Stimulated activated naive CD8-positive, alpha-beta T cell treated with anti-CD3 and anti-CD28 coated beads, Interleukin-15, Interleukin-2, amounts not matched to agents 100 ng/mL and 50 ng/mL, for 24 hours (primary cell): ENCODE measurements around the gene MID1.
"Not testable (repeated sequence)": the region's sequence is repeated elsewhere in the genome, so short reads cannot be mapped to it uniquely, and the experiment has no call there.

ENCODE experiments used
- H3K27ac Mint-ChIP-seq: one replicate; pipeline ENCODE4 v1.8.0; 2021; ENCODE audit warnings: mild to moderate bottlenecking, mixed read lengths
- H3K27me3 Mint-ChIP-seq: one replicate; pipeline ENCODE4 v1.8.0; 2021; ENCODE audit warnings: mixed read lengths
- H3K36me3 Mint-ChIP-seq: one replicate; pipeline ENCODE4 v1.8.0; 2021; ENCODE audit warnings: low read depth, mixed read lengths
- H3K4me1 Mint-ChIP-seq: one replicate; pipeline ENCODE4 v1.8.0; 2021; ENCODE audit warnings: low read depth, mixed read lengths
- H3K4me3 Mint-ChIP-seq: one replicate; pipeline ENCODE4 v1.8.0; 2021; ENCODE audit warnings: mild to moderate bottlenecking, mixed read lengths
- H3K9me3 Mint-ChIP-seq: one replicate; pipeline ENCODE4 v1.8.0; 2021; ENCODE audit warnings: mixed read lengths

The MID1 gene

DNA sequence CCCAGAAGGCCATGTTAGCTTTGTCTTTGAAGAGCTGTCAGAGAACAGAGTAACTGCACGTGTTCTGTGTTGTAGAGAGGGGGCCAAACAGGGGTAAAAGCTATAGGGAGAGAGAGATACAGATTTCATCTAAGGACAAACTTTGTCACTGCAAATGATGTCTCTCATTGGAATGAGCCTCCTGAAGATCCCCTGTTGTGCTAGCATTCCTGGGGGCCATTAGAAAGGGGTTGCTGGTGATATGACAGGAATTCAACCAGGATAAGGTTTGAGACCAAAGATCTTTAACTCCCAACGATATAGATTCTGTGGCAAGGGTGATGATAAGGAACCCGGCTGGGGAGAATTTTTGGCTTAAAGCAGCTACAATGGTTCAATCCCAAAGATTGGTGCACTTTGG is 16.8 kb downstream of the MID1 start:
- Mint-ChIP-seq H3K27ac (no peak overlapping the region), H3K27me3 (no peaks in the 10 kb centered on the region), H3K9me3 (no peaks in the 10 kb centered on the region), H3K4me3 (no peak overlapping the region), H3K36me3 (no peaks in the 10 kb centered on the region), H3K4me1 (no peaks in the 10 kb centered on the region)

DNA sequence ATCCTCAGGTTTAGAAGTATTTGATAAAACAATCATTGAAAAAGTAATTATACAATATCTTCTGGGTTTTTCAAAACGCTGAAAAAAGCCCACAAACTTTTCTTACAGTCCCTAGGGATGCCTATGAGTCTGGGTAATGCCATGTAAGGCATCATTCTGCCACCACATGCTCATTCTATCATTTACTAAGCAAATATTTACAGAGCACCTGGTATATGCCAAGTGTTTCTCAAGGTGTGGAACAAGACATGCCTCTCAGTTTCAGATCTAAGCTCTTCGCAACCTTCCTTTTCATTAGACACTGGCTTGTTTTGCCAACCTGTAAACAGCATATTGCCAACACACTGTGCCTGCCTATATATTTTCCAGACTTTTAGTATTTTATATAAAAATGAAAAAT is 17.7 kb downstream of the MID1 start:
- Mint-ChIP-seq H3K9me3 (no peaks in the 10 kb centered on the region), H3K4me1 (no peaks in the 10 kb centered on the region), H3K4me3 (no peak overlapping the region), H3K36me3 (no peaks in the 10 kb centered on the region), H3K27me3 (no peaks in the 10 kb centered on the region), H3K27ac (no peak overlapping the region)

DNA sequence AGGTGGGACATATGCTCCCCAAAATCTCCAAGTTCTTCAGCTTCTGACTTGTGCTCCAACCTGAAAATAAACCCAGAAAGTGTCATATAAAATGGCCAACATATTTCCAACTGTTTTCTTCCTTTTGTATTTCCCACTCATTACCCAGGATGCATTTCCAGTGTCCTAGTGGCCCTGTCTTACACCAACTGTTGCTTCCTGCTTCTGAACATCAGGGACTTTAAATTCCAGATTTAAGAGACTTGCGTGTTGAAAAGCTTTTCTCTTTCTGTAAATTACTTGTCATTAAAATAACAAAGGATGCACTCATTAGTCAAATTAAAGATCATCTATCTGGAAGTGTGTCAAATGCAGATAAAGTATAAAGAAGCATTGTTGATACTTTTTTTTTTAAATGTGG is 19.9 kb downstream of the MID1 start:
- Mint-ChIP-seq H3K9me3 (no peaks in the 10 kb centered on the region), H3K36me3 (no peaks in the 10 kb centered on the region), H3K4me3 (no peak overlapping the region), H3K27ac (no peak overlapping the region), H3K27me3 (no peaks in the 10 kb centered on the region), H3K4me1 (no peaks in the 10 kb centered on the region)

DNA sequence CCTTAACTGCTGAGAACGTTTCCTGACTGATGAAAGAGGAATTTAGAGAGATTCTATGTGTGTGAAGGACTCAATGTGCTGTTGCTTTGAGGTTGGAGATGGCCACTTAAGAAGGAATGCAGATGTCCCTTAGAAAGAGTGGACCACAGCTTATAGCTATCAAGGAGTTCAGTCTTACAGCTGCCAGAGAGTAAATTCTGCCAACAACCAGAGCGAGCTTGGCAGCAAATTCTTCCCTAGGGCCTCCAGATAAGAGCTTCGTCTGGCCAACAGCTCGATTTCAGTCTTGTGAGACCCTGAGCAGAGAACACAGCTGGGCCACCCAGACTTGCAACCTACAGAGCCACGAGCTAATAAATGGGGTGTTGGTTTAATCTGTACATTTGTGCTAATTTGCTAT is 21.8 kb downstream of the MID1 start:
- Mint-ChIP-seq H3K36me3 (no peaks in the 10 kb centered on the region), H3K27ac (no peak overlapping the region), H3K27me3 (no peaks in the 10 kb centered on the region), H3K4me1 (no peaks in the 10 kb centered on the region), H3K4me3 (no peak overlapping the region), H3K9me3 (no peaks in the 10 kb centered on the region)

DNA sequence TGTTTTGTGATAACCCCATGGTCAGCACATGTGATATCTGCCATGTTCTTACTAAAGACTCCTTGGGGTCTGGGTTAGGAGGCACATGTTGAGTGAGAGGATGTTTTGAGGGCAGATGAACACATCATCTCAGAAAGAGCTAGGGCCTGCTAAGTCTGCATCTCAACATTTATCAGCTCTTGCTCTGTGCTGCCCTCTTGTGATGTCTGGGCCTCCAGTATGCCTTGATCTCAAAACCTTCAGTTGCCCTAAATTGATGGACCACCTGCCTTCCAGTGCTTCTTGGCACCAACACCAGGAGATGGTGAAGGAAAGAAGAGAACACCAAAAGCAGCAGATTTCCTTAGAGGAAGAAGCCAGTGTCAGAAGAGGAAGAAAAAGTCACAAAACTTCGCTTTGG is 22.5 kb downstream of the MID1 start:
- H3K27me3 Mint-ChIP-seq = no peaks in the 10 kb centered on the region
- no peaks in the 10 kb centered on the region for H3K9me3 Mint-ChIP-seq
- H3K27ac Mint-ChIP-seq = no peak overlapping the region
- no peak overlapping the region for H3K4me3 Mint-ChIP-seq
- H3K4me1 Mint-ChIP-seq = no peaks in the 10 kb centered on the region
- H3K36me3 Mint-ChIP-seq = no peaks in the 10 kb centered on the region

DNA sequence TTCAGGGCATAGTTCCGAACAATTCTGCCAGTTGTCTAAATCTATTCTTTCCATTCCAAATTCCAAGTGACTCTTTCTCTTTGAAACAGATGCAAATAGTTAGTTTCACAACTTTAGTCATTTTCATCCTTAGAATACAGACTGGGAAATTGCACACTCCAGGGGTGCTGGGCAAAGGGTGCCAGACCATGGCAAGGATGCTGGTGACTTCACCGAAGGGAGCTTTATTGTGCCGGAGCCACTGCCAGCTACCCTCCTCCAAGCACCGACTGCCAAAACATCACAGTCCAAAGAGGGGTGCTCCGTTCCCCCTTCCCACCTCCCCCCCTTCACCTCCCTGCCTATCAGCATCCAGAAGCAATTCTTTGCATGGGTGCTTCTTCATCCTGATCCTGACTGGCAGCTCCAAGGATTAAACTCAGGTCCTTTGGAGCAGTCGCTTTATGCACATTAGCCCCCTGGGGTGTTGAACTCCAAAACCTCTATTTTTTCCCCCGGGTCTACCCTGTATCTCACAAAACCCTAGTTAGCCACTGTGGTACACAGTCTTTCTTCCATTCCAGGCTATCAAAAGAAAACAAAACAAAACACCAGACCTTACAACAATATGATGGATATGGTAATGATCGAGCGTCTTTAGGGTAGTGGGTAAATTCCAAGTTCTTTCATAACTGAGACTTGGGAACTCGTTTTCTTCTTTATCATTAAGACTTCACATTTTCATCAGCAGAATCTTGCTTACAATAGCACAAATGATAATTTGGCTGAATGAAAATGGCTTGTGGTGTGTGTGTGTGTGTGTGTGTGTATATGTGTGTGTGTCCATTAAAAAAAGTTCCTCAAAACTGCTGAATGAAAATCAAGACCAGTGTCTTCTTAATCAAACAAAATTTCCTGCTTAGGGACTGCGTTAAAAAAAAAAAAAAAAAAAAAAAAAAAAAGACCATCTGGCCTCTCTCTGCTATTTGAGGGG is 28.7 kb downstream of the MID1 start:
- H3K36me3 Mint-ChIP-seq = no peaks in the 10 kb centered on the region
- no peaks in the 10 kb centered on the region for H3K27me3 Mint-ChIP-seq
- H3K4me1 Mint-ChIP-seq = no peaks in the 10 kb centered on the region
- H3K9me3 Mint-ChIP-seq = no peaks in the 10 kb centered on the region
- H3K4me3 Mint-ChIP-seq = no peak overlapping the region
- no peak overlapping the region for H3K27ac Mint-ChIP-seq

DNA sequence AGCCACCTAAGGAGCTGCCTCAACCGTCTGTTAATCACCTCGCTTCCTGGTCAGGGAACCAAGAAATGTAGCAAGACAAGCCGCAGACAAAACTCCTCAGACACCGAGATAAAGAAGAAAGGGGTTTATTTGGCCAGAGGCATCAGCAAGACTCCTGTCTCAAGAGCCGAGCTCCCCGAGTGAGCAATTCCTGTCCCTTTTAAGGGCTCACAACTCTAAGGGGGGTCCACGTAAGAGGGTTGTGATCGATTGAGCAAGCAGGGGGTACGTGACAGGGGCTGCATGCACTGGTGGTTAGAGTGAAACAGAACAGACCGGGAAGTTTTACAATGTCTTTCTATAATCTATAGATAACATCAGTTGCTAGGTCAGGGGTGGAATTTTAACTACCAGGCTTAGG is 30.6 kb downstream of the MID1 start:
- not testable (repeated sequence) for H3K27me3 Mint-ChIP-seq, H3K27ac Mint-ChIP-seq, H3K36me3 Mint-ChIP-seq, H3K4me3 Mint-ChIP-seq, H3K4me1 Mint-ChIP-seq, H3K9me3 Mint-ChIP-seq

DNA sequence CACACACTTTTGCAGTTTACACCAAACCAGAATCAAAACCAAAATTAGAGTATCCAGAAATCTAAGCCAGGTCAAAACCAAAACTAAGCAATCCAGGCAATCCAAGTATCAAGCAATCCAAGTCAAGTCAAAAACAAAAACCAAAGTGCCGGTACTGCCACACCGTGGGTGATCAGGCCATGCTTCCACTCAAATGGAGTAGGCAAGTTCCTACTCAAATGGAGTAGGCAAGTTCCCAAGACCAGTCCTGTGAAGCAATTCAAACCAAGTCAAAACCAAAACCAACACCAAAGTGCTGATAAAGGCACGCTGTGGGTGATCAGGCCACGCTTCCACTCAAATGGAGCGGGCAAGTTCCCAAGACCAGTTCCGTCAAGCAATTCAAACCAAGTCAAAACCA is 31.3 kb downstream of the MID1 start:
- H3K27ac Mint-ChIP-seq = no peak overlapping the region
- peaks cover 4% of the 10 kb centered on the region for H3K9me3 Mint-ChIP-seq
- H3K36me3 Mint-ChIP-seq = no peaks in the 10 kb centered on the region
- no peaks in the 10 kb centered on the region for H3K27me3 Mint-ChIP-seq
- H3K4me3 Mint-ChIP-seq = no peak overlapping the region
- H3K4me1 Mint-ChIP-seq = no peaks in the 10 kb centered on the region

DNA sequence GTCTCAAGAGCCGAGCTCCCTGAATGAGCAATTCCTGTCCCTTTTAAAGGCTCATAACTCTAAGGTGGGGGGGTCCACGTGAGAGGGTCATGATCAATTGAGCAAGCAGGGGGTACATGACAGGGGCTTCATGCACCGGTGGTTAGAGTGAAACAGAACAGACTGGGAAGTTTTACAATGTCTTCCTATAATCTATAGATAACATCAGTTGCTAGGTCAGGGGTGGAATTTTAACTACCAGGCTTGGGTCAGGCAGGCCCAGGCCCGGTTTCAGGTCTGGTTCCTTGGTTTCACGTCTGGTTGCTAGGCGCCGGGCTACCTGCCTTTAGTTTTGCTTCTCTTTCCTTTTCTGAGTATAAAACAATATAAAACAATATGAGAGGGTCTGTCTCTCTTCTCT is 35.5 kb downstream of the MID1 start:
- H3K36me3 Mint-ChIP-seq, H3K9me3 Mint-ChIP-seq, H3K27ac Mint-ChIP-seq, H3K4me3 Mint-ChIP-seq, H3K4me1 Mint-ChIP-seq, H3K27me3 Mint-ChIP-seq: not testable (repeated sequence)

DNA sequence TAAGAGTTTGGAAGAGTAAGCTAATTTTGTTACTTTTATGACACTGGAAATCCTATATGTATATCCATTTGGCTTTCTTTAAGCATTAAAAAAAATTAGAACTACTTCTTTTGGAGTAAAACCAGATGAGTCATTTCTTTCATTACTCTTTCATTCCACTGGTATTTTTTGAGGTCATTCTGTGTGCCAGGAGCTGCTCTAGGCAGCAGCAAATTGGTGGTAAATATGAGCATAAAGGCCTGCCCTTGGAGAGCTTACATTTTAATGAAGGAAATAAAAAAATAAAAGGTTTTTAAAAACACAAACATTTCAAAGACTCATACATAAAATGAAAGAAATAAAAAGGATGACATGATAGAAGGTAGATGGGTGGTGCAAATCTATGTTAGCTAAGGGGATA is 37.4 kb downstream of the MID1 start:
- H3K27me3 Mint-ChIP-seq = no peaks in the 10 kb centered on the region
- no peak overlapping the region for H3K4me3 Mint-ChIP-seq
- no peak overlapping the region for H3K27ac Mint-ChIP-seq
- no peaks in the 10 kb centered on the region for H3K4me1 Mint-ChIP-seq
- H3K36me3 Mint-ChIP-seq = no peaks in the 10 kb centered on the region
- H3K9me3 Mint-ChIP-seq = peaks cover 4% of the 10 kb centered on the region

DNA sequence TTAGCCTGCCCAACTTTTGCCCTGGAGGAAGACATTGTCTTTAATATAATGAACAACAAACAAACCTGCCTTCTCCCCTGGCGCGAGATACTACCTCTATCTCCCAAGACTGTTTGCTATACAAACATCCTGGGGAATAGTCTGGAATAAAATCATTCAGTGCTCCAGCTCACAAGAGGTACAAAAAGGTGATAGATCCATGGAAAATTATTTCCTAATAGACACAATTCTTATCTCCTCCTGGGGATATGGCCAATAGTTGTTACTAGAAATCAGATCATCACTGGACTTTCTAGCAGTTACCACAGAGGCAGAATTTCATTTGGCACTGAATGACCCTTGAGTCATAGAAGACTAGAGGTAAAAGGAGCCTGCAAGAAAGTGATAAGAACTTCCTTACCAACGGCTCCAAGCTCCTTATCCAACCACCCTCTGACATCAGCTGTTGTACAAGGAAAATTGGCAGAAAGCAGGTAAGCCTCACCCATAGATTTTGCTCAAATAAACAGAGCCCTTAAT is 38.1 kb downstream of the MID1 start:
- H3K4me3 Mint-ChIP-seq = no peak overlapping the region
- peaks cover 4% of the 10 kb centered on the region for H3K9me3 Mint-ChIP-seq
- no peaks in the 10 kb centered on the region for H3K27me3 Mint-ChIP-seq
- H3K27ac Mint-ChIP-seq = no peak overlapping the region
- H3K4me1 Mint-ChIP-seq = no peaks in the 10 kb centered on the region
- H3K36me3 Mint-ChIP-seq = no peaks in the 10 kb centered on the region

DNA sequence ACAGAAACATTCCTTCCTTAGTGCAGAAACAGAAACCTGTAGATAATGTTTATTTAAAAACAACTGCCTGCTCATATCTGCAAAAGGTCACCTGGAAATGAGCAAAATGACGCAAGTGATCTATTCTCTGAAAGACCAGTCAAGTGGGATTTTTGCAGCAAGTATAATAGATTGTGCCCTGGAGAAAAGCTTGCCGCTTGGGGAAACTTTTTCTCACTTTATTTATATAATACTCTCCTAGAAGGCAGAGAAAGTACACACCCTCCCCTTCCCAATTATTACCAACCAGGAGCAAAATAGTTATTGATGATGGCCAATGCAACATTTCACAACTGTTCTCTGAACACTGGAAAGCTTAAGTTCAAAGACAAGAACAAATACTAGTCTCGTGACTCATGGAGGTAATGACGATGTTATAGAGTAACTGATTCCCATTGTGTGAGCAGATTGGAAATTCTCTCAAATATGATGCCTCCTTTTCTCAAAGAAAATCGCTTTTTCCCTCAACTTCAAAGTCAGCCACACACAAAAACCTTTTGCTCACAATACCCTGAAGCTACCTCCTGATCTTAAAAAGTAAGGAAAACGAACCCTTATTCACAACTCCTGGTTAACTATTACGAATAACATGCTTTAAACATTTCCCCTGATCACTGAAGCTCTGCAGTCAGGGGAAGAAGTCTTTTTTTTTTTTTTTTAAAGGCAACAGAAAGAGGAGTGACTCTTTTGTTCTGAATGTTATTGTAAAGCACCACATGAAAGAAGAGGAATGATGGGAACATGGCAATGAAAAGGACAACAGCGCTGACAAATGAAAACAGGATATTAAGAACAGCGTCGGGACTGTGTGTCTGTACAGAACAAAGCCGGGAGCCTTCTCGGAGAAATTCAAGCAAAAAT is 41.0 kb downstream of the MID1 start:
- Mint-ChIP-seq H3K4me3 (no peak overlapping the region), H3K4me1 (no peaks in the 10 kb centered on the region), H3K36me3 (no peaks in the 10 kb centered on the region), H3K27me3 (no peaks in the 10 kb centered on the region), H3K9me3 (no peaks in the 10 kb centered on the region), H3K27ac (no peak overlapping the region)

DNA sequence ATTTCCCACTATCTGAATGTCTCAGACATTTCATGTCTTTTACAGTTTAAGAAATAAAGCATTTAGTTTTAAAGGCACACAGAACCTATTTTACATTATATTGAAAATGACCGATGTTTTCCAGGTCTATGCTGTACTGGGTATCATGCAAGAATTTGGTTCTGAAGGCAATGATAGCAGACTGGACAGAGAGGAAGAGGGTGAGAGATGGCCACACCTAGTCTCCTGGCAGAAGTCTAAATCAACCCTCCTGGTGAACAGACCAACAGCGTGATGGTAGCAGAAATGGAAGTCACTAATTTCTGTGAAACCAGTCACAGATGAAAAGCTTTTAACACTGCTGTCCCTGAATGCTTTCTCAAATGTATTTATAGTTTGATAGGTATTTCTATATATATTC is 41.9 kb downstream of the MID1 start:
- H3K4me1 Mint-ChIP-seq = no peaks in the 10 kb centered on the region
- no peak overlapping the region for H3K4me3 Mint-ChIP-seq
- no peak overlapping the region for H3K27ac Mint-ChIP-seq
- H3K36me3 Mint-ChIP-seq = no peaks in the 10 kb centered on the region
- H3K9me3 Mint-ChIP-seq = no peaks in the 10 kb centered on the region
- no peaks in the 10 kb centered on the region for H3K27me3 Mint-ChIP-seq

DNA sequence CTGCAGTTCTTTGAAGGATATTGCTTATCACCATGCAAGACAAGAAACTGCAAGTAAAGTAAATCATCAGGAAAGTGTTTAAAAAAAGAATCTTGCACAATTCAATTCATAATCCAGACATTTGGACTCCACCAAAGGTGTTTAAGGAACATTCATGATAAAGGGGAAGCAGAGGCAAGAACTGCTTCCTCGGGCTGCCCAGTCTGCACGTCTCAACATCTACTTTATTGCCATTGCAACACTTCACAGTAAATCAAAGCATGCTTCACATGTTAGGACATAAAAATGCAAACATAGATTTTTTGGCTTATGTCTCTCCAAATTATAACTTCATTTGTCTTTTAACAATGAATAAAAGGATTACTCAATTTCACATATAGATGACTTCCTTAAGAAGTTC is 42.5 kb downstream of the MID1 start:
- H3K36me3 Mint-ChIP-seq = no peaks in the 10 kb centered on the region
- H3K4me3 Mint-ChIP-seq = no peak overlapping the region
- no peaks in the 10 kb centered on the region for H3K4me1 Mint-ChIP-seq
- no peaks in the 10 kb centered on the region for H3K27me3 Mint-ChIP-seq
- H3K27ac Mint-ChIP-seq = no peak overlapping the region
- H3K9me3 Mint-ChIP-seq = no peaks in the 10 kb centered on the region

DNA sequence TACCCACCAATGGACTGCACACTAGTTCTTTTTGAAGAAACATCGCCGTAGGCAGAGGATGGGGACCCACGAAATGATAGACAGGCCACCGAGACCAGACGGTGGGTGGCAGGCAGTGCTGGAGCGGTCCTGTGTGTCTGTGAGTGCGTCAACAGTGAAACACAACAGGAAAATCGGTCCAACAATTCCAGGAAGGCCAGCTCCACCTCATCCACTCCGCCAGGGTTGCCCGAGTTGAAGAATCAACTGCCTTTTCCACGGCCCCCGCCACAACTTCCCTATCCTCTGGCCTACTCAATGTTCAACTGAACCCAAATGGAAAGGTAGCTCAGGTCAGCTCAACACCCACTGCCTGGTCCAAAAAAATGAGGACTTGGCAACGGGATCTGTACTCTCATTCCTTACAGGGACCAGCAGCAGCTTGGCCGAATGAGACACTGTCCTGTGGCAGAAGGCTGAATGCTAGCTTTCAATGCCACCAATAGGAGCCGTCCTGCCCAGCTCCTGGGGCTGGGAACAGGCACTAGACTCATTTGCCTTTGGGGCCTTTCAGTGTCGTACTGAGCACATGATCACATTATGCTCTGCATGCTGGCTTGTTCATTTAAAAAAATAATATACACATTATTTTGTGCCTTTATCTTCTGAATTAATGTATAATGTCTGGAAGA is 43.5 kb downstream of the MID1 start:
- Mint-ChIP-seq H3K4me1 (no peaks in the 10 kb centered on the region), H3K36me3 (no peaks in the 10 kb centered on the region), H3K27me3 (no peaks in the 10 kb centered on the region), H3K27ac (no peak overlapping the region), H3K4me3 (no peak overlapping the region), H3K9me3 (no peaks in the 10 kb centered on the region)
